Liver (tissue), 9 donors: Measurements from ENCODE around the gene LILRA5. TPM values are rescaled to one million over a fixed set of nuclear protein-coding genes. Genes with fewer than 3 reads are reported as not detected.

Experiments
- DNase-seq: peaks from one replicate; pipeline ENCODE4 v3.0.0-alpha.2; 2017; ENCODE audit warnings: low spot score
- H3K27ac ChIP-seq, 2 donors: one replicate each; pipeline ENCODE4 v1.7.0; 2013; ENCODE audit warnings: inconsistent platforms in 2 of 2, low read length in 2 of 2, control low read depth in 1 of 2, low read depth in 1 of 2, mild to moderate bottlenecking in 1 of 2
- H3K27me3 ChIP-seq, 4 donors: one replicate each; pipeline versions ENCODE4 v1.6.1 to v1.7.0; 2013; ENCODE audit warnings: low read length in 3 of 4, inconsistent platforms in 1 of 4, mild to moderate bottlenecking in 1 of 4, moderate library complexity in 1 of 4; ENCODE audit not compliant: control insufficient read depth in 4 of 4, insufficient read depth in 4 of 4
- H3K36me3 ChIP-seq, 4 donors: one replicate each; pipeline versions ENCODE4 v1.6.1 to v1.7.0; 2013; ENCODE audit warnings: low read length in 3 of 4, mild to moderate bottlenecking in 3 of 4, low read depth in 1 of 4, moderate library complexity in 1 of 4; ENCODE audit not compliant: control insufficient read depth in 4 of 4, insufficient read depth in 3 of 4
- H3K4me1 ChIP-seq, 4 donors: one replicate each; pipeline versions ENCODE4 v1.6.1 to v1.7.0; 2013; ENCODE audit warnings: low read length in 3 of 4, mild to moderate bottlenecking in 3 of 4, moderate library complexity in 1 of 4; ENCODE audit not compliant: control insufficient read depth in 4 of 4, insufficient read depth in 4 of 4
- H3K4me3 ChIP-seq, 3 donors: one replicate each; pipeline versions ENCODE4 v1.6.1 to v1.7.0; 2013; ENCODE audit warnings: low read length in 3 of 3, control low read depth in 1 of 3, low read depth in 1 of 3, mild to moderate bottlenecking in 1 of 3
- H3K9ac ChIP-seq, 2 donors: one replicate each; pipeline ENCODE4 v1.7.0; 2013; ENCODE audit warnings: low read length in 2 of 2, mild to moderate bottlenecking in 2 of 2, moderate library complexity in 2 of 2, control low read depth in 1 of 2, low read depth in 1 of 2
- H3K9me3 ChIP-seq, 4 donors: one replicate each; pipeline versions ENCODE4 v1.6.1 to v1.7.0; 2013; ENCODE audit warnings: low read length in 3 of 4; ENCODE audit not compliant: control insufficient read depth in 4 of 4
- EGR1 ChIP-seq, 2 donors: IDR thresholded peaks; 2 replicates each; pipeline ENCODE4 v1.6.1; 2016 to 2018; ENCODE audit warnings: antibody characterized with exemption in 2 of 2, low read depth in 2 of 2
- FOXA1 ChIP-seq: IDR thresholded peaks from 2 replicates; pipeline ENCODE4 v1.6.1; 2016; ENCODE audit warnings: antibody characterized with exemption
- FOXA2 ChIP-seq: IDR thresholded peaks from 2 replicates; pipeline ENCODE4 v1.6.1; 2016; ENCODE audit warnings: antibody characterized with exemption
- GABPA ChIP-seq, 2 donors: IDR thresholded peaks in 1 of 2; conservative IDR thresholded peaks in 1 of 2; 2 replicates each; pipeline ENCODE4 v1.6.1; 2016; ENCODE audit warnings: antibody characterized with exemption in 2 of 2, mild to moderate bottlenecking in 1 of 2, moderate library complexity in 1 of 2
- HNF4A ChIP-seq, 2 donors: conservative IDR thresholded peaks; 2 replicates each; pipeline ENCODE4 v1.6.1; 2016; ENCODE audit warnings: antibody characterized with exemption in 2 of 2, mild to moderate bottlenecking in 2 of 2
- HNF4G ChIP-seq: IDR thresholded peaks from 2 replicates; pipeline ENCODE4 v1.6.1; 2016; ENCODE audit warnings: antibody characterized with exemption
- JUND ChIP-seq, 2 donors: IDR thresholded peaks; 2 replicates each; pipeline ENCODE4 v1.6.1; 2016; ENCODE audit warnings: antibody characterized with exemption in 2 of 2
- NR2F2 ChIP-seq: IDR thresholded peaks from 2 replicates; pipeline ENCODE4 v1.6.1; 2016; ENCODE audit warnings: antibody characterized with exemption
- RAD21 ChIP-seq, 2 donors: IDR thresholded peaks; 2 replicates each; pipeline ENCODE4 v1.6.1; 2016; ENCODE audit warnings: antibody characterized with exemption in 2 of 2, mild to moderate bottlenecking in 2 of 2
- RXRA ChIP-seq, 2 donors: IDR thresholded peaks; 2 replicates each; pipeline ENCODE4 v1.6.1; 2017 to 2018; ENCODE audit warnings: antibody characterized with exemption in 2 of 2, mild to moderate bottlenecking in 1 of 2
- SP1 ChIP-seq: IDR thresholded peaks from 2 replicates; pipeline ENCODE4 v1.6.1; 2018; ENCODE audit warnings: antibody characterized with exemption, mild to moderate bottlenecking
- TAF1 ChIP-seq: conservative IDR thresholded peaks from 2 replicates; pipeline ENCODE4 v1.6.1; 2016; ENCODE audit warnings: antibody characterized with exemption, mild to moderate bottlenecking
- YY1 ChIP-seq: IDR thresholded peaks from 2 replicates; pipeline ENCODE4 v1.6.1; 2016; ENCODE audit warnings: antibody characterized with exemption, mild to moderate bottlenecking
- WGBS: extraction: QIAGEN DNeasy Blood & Tissue Kit; methylation state at CpG from one replicate; pipeline ENCODE4 v1.1.7; 2013; 5-methylcytosine and 5-hydroxymethylcytosine counted together
- polyA plus RNA-seq, 2 donors: library from polyadenylated mRNA; stranded (reverse) in 1 of 2; unstranded in 1 of 2; fragments of 200-250 nt in 1 of 2; fragments of >200 nt in 1 of 2; fragmentation: Nextera tagmentation in 1 of 2; extraction: Ambion mirVana in 1 of 2; gene quantifications; one replicate each; pipeline versions ENCODE4 v1.2.1 to v1.2.3, GENCODE V29; 2013 to 2015
- total RNA-seq, 2 donors: library from RNA; depleted of rRNA; stranded (reverse); fragments of >200 nt; gene quantifications; one replicate each; pipeline ENCODE4 v1.2.3, GENCODE V29; 2014
- TF ChIP-seq, protein P1 (sequence below): IDR thresholded peaks from 2 replicates; pipeline ENCODE4 v1.6.1; 2016; ENCODE audit warnings: antibody characterized with exemption
- TF ChIP-seq, protein P2 (sequence below): IDR thresholded peaks from 2 replicates; pipeline ENCODE4 v1.6.1; 2016; ENCODE audit warnings: antibody characterized with exemption, mild to moderate bottlenecking
- TF ChIP-seq, protein P3 (sequence below): IDR thresholded peaks from 2 replicates; pipeline ENCODE4 v1.6.1; 2016; ENCODE audit warnings: antibody characterized with exemption
- TF ChIP-seq, protein P4 (sequence below): IDR thresholded peaks from 2 replicates; pipeline ENCODE4 v1.6.1; 2016; ENCODE audit warnings: antibody characterized with exemption
- TF ChIP-seq, protein P5 (sequence below): fragments of 150-350 bp; IDR thresholded peaks from 2 replicates; pipeline ENCODE4 v1.5.1; 2017; ENCODE audit warnings: improper control_type of control experiment, low read depth, low read length; ENCODE audit not compliant: missing input control
- donor health status: healthy.
- donor health status: healthy.
- donor health status: healthy.
- donor health status: healthy.
- donor health status: healthy.

Gene LILRA5
- total and polyA plus RNA-seq, 4 donors = 0.58 to 8.7 (median 4.6) TPM

DNA sequence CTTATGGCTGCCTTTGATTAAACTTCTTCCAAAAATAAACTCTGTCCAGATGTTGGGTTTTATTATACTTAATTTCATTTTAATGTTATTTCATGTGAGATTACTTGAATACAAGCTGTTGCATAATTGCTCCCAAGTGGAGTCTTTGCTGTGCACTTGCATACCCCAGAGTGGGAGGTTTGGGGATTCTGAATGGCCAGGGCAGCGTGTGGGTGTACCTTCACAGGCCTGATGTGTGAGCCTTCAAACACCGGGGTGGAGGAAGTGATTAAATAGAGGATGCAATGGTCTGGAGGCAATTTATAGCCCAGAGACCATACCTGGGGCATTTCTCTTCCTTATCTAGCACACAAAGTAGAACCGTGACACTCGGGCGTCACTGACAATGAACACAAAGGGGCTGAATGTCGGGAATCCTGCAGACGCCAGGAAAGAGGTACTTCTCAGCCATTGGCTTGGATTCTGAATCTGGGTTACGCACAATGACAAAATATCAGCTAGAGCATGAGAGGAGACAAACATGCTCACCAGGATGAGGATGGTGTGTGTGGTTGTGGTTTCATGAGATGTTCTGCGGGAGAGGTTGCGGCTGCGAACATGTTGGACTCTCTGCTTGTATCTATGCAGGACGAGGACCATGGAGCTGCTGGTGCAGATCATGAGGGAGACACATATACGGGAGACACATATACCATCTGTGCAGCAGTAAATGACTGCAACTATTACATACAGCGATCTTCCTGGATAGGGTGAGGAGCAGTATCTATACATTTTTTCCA is 7.1 kb upstream of the LILRA5 start:
- H3K4me3 ChIP-seq = no peak overlapping the region
- no peak overlapping the region for H3K9ac ChIP-seq
- H3K27me3 ChIP-seq = peaks cover 0 to 3% (median 1%) of the 10 kb centered on the region in 4 donors
- WGBS = 81% methylated on average over 14 of the region's 14 CpGs
- H3K36me3 ChIP-seq = no peaks in the 10 kb centered on the region
- TF ChIP-seq, protein P1, sequence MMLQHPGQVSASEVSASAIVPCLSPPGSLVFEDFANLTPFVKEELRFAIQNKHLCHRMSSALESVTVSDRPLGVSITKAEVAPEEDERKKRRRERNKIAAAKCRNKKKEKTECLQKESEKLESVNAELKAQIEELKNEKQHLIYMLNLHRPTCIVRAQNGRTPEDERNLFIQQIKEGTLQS = no peak
- TF ChIP-seq, protein P2, sequence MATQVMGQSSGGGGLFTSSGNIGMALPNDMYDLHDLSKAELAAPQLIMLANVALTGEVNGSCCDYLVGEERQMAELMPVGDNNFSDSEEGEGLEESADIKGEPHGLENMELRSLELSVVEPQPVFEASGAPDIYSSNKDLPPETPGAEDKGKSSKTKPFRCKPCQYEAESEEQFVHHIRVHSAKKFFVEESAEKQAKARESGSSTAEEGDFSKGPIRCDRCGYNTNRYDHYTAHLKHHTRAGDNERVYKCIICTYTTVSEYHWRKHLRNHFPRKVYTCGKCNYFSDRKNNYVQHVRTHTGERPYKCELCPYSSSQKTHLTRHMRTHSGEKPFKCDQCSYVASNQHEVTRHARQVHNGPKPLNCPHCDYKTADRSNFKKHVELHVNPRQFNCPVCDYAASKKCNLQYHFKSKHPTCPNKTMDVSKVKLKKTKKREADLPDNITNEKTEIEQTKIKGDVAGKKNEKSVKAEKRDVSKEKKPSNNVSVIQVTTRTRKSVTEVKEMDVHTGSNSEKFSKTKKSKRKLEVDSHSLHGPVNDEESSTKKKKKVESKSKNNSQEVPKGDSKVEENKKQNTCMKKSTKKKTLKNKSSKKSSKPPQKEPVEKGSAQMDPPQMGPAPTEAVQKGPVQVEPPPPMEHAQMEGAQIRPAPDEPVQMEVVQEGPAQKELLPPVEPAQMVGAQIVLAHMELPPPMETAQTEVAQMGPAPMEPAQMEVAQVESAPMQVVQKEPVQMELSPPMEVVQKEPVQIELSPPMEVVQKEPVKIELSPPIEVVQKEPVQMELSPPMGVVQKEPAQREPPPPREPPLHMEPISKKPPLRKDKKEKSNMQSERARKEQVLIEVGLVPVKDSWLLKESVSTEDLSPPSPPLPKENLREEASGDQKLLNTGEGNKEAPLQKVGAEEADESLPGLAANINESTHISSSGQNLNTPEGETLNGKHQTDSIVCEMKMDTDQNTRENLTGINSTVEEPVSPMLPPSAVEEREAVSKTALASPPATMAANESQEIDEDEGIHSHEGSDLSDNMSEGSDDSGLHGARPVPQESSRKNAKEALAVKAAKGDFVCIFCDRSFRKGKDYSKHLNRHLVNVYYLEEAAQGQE = no peak
- TF ChIP-seq HNF4A (conservative IDR thresholded peaks at IDR 0.05) (no peak), TAF1 (no peak), EGR1 (IDR thresholded peaks at IDR 0.05; ENCODE audit: low read depth in 2 of 2) (no peak), HNF4G (no peak), GABPA (IDR thresholded peaks at IDR 0.05 in 1 of 2, conservative IDR thresholded peaks at IDR 0.05 in 1 of 2) (no peak), SP1 (no peak), NR2F2 (no peak), FOXA1 (no peak), JUND (IDR thresholded peaks at IDR 0.05) (no peak), FOXA2 (no peak), RAD21 (IDR thresholded peaks at IDR 0.05) (no peak), YY1 (no peak), RXRA (IDR thresholded peaks at IDR 0.05) (no peak)
- TF ChIP-seq, protein P3, sequence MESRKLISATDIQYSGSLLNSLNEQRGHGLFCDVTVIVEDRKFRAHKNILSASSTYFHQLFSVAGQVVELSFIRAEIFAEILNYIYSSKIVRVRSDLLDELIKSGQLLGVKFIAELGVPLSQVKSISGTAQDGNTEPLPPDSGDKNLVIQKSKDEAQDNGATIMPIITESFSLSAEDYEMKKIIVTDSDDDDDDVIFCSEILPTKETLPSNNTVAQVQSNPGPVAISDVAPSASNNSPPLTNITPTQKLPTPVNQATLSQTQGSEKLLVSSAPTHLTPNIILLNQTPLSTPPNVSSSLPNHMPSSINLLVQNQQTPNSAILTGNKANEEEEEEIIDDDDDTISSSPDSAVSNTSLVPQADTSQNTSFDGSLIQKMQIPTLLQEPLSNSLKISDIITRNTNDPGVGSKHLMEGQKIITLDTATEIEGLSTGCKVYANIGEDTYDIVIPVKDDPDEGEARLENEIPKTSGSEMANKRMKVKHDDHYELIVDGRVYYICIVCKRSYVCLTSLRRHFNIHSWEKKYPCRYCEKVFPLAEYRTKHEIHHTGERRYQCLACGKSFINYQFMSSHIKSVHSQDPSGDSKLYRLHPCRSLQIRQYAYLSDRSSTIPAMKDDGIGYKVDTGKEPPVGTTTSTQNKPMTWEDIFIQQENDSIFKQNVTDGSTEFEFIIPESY = no peak
- TF ChIP-seq, protein P4, sequence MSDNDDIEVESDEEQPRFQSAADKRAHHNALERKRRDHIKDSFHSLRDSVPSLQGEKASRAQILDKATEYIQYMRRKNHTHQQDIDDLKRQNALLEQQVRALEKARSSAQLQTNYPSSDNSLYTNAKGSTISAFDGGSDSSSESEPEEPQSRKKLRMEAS = no peak
- TF ChIP-seq, protein P5, sequence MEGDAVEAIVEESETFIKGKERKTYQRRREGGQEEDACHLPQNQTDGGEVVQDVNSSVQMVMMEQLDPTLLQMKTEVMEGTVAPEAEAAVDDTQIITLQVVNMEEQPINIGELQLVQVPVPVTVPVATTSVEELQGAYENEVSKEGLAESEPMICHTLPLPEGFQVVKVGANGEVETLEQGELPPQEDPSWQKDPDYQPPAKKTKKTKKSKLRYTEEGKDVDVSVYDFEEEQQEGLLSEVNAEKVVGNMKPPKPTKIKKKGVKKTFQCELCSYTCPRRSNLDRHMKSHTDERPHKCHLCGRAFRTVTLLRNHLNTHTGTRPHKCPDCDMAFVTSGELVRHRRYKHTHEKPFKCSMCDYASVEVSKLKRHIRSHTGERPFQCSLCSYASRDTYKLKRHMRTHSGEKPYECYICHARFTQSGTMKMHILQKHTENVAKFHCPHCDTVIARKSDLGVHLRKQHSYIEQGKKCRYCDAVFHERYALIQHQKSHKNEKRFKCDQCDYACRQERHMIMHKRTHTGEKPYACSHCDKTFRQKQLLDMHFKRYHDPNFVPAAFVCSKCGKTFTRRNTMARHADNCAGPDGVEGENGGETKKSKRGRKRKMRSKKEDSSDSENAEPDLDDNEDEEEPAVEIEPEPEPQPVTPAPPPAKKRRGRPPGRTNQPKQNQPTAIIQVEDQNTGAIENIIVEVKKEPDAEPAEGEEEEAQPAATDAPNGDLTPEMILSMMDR = no peak
- no peak overlapping the region for H3K27ac ChIP-seq
- no peaks in the 10 kb centered on the region for H3K9me3 ChIP-seq
- DNase-seq = no peak
- H3K4me1 ChIP-seq = no peaks in the 10 kb centered on the region
